ENCODE results near the gene LILRB5.

LILRB5 gene

DNA sequence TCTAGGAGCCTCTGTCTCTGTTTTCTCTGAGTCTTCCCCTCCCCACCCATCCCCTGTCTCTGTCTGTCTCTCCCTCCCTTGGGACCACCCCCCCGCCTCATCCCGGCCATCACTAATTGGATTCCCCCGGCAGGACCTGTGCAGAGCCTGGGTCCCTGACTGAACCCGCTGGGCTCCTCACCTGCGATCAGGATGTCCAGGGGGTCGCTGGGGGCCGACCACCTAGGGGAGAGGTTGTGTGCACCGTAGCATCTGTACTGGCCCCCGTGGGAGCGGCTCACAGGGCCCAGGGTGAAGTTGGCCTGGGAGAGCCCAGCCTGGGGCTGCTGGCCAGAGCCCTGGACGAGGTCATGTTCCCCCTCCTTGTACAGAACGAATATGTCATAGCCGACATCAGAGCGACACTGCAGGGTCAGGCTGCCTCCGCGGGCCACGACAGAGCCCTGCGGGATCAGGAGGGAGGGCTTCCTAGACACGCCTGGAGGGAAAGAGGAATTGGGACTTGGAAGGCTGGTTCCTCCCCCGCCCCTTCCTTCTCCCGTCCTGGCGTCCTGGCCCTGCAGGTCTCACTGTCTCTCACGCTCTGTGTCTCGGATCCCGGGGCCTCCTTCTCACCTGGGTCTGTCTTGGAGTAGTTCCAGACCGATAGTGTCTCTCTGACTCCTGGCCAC, 1.8 kb downstream of the LILRB5 start:
- no peaks in the 10 kb centered on the region for H3K36me3 ChIP-seq (ENCODE audit: control insufficient read depth, insufficient read depth, low read length)
- no peak overlapping the region for H3K4me2 ChIP-seq (ENCODE audit: low read length)
- no peaks in the 10 kb centered on the region for H3K4me1 ChIP-seq
- H2AFZ ChIP-seq = no peak overlapping the region
- H3K27ac ChIP-seq = no peak overlapping the region
- no peak overlapping the region for H3K4me3 ChIP-seq (ENCODE audit: low read depth, low read length)
- no peak overlapping the region for H3K9ac ChIP-seq
- H3K79me2 ChIP-seq = no peaks in the 10 kb centered on the region
- H3K27me3 ChIP-seq (ENCODE audit: control insufficient read depth, insufficient read depth, low read length) = no peaks in the 10 kb centered on the region
- H3K9me3 ChIP-seq (ENCODE audit: control insufficient read depth, low read length) = no peaks in the 10 kb centered on the region
- TF ChIP-seq, protein P1, sequence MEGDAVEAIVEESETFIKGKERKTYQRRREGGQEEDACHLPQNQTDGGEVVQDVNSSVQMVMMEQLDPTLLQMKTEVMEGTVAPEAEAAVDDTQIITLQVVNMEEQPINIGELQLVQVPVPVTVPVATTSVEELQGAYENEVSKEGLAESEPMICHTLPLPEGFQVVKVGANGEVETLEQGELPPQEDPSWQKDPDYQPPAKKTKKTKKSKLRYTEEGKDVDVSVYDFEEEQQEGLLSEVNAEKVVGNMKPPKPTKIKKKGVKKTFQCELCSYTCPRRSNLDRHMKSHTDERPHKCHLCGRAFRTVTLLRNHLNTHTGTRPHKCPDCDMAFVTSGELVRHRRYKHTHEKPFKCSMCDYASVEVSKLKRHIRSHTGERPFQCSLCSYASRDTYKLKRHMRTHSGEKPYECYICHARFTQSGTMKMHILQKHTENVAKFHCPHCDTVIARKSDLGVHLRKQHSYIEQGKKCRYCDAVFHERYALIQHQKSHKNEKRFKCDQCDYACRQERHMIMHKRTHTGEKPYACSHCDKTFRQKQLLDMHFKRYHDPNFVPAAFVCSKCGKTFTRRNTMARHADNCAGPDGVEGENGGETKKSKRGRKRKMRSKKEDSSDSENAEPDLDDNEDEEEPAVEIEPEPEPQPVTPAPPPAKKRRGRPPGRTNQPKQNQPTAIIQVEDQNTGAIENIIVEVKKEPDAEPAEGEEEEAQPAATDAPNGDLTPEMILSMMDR (IDR thresholded peaks at IDR 0.05) = no peak

DNA sequence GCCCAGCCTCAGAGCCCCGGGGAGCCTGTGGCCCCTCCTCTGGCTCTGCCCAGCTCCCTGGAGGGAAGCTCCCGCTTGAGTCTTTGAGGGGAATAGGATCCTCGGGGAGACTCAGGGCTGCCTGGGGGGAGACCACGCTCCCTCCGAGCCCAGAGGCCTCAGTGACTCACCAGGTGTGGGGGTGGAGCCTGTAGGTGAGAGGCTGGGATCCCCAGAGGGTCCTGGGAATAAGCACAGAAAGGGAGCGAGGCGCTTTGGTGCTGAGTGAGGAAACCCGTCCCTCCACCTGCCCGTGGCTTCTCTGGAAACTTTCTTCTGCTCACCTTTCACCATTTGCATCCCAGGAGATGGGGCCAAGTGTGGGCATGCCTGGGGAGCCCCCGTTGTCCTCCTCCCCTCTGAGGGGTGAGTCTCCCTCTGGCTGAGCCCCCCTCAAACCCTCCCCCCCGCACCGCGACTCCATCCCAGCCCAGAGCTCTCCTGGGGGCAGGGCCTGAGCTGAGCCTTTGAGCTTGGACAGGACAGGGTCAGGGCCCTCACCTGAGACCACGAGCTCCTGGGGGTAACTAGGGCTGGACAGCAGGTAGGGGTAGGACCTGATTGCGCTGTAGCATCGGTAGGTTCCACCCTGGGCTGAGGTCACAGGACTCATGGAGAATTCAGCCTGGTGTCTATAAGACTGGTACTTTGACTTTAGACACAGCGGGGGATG, 2.7 kb downstream of the LILRB5 start:
- no peak overlapping the region for H2AFZ ChIP-seq
- no peak overlapping the region for H3K9ac ChIP-seq
- TF ChIP-seq, protein P1 (IDR thresholded peaks at IDR 0.05) = no peak
- H3K4me2 ChIP-seq (ENCODE audit: low read length) = no peak overlapping the region
- no peaks in the 10 kb centered on the region for H3K9me3 ChIP-seq (ENCODE audit: control insufficient read depth, low read length)
- H3K36me3 ChIP-seq (ENCODE audit: control insufficient read depth, insufficient read depth, low read length) = no peaks in the 10 kb centered on the region
- no peak overlapping the region for H3K4me3 ChIP-seq (ENCODE audit: low read depth, low read length)
- no peaks in the 10 kb centered on the region for H3K4me1 ChIP-seq
- no peaks in the 10 kb centered on the region for H3K79me2 ChIP-seq
- no peaks in the 10 kb centered on the region for H3K27me3 ChIP-seq (ENCODE audit: control insufficient read depth, insufficient read depth, low read length)
- H3K27ac ChIP-seq = no peak overlapping the region

DNA sequence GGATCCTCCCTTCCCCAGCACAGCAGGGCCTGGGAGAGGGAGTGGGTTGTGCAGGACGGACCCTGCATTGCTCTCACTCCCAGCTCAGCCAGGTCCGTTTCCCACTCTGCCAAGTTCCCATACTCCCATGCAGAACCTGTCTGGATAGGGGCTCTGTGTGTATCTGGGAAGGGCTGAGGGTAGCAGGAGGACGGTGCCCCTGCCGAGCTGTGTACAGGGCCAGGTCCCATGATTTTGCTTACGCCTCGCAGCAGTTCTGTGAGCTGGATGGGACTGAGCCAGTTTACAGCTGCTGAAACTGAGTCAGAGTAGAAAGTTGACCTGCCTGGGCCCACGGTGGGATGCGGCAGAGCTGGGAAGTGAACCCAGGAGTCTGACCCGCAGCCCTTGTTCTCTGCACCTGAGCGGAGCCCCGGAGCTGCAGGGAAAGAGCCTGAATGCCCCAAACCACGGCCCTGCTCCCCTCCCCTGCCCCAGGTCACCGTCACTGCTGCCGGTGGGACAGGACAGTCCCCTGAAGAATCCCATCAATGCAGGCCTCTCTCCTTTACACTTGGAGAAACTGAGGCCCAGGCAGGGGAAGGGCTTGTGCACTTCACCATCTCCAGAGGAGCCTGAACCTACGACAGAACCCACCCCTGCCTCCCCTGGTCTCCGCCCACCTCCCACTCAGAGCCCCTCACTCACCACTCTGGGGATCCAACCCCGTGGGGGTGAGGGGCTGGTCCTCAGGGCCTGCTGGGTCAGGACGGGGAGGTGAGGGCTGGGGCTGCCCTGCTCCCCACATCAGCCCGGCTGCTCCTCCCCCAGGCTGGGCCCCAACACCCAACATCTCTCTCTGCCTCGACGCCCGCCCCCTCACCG, 3.5 kb downstream of the LILRB5 start:
- Histone ChIP-seq H3K36me3 (ENCODE audit: control insufficient read depth, insufficient read depth, low read length) (no peaks in the 10 kb centered on the region), H2AFZ (no peak overlapping the region), H3K4me2 (ENCODE audit: low read length) (no peak overlapping the region), H3K27me3 (ENCODE audit: control insufficient read depth, insufficient read depth, low read length) (no peaks in the 10 kb centered on the region), H3K4me1 (no peaks in the 10 kb centered on the region), H3K4me3 (ENCODE audit: low read depth, low read length) (no peak overlapping the region), H3K27ac (no peak overlapping the region), H3K79me2 (no peaks in the 10 kb centered on the region), H3K9me3 (ENCODE audit: control insufficient read depth, low read length) (no peaks in the 10 kb centered on the region), H3K9ac (no peak overlapping the region)
- TF ChIP-seq, protein P1 (IDR thresholded peaks at IDR 0.05) = no peak

DNA sequence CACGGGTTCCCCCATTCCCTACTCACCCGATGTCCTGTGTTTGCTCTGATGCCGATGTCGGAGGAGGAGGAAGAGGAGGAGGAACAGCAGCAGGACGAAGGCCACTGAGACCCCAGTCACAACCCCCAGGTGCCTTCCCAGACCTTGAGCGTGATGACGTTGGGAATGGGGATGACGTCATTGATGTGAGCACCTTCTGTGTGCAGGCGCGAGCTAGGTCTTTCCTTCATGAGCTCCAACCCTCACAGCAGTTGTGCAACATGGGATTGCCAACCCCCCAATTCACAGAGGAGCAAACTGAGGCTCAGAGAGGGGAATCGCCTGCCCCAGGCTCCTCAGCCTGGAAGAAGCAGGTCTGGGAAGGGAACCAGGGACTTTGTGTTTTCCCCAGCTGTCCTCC, 4.2 kb downstream of the LILRB5 start:
- no peak overlapping the region for H3K27ac ChIP-seq
- TF ChIP-seq, protein P1 (IDR thresholded peaks at IDR 0.05) = no peak
- no peaks in the 10 kb centered on the region for H3K9me3 ChIP-seq (ENCODE audit: control insufficient read depth, low read length)
- no peak overlapping the region for H3K9ac ChIP-seq
- no peaks in the 10 kb centered on the region for H3K27me3 ChIP-seq (ENCODE audit: control insufficient read depth, insufficient read depth, low read length)
- H3K4me3 ChIP-seq (ENCODE audit: low read depth, low read length) = no peak overlapping the region
- H3K36me3 ChIP-seq (ENCODE audit: control insufficient read depth, insufficient read depth, low read length) = no peaks in the 10 kb centered on the region
- H2AFZ ChIP-seq = no peak overlapping the region
- no peaks in the 10 kb centered on the region for H3K79me2 ChIP-seq
- no peaks in the 10 kb centered on the region for H3K4me1 ChIP-seq
- H3K4me2 ChIP-seq (ENCODE audit: low read length) = no peak overlapping the region
